ENCODE measurements around the gene NRCAM.

GRCh38 chr7:108245523-108246226 lies 210.6 kb downstream of the NRCAM start:
- TF ChIP-seq, protein P1, sequence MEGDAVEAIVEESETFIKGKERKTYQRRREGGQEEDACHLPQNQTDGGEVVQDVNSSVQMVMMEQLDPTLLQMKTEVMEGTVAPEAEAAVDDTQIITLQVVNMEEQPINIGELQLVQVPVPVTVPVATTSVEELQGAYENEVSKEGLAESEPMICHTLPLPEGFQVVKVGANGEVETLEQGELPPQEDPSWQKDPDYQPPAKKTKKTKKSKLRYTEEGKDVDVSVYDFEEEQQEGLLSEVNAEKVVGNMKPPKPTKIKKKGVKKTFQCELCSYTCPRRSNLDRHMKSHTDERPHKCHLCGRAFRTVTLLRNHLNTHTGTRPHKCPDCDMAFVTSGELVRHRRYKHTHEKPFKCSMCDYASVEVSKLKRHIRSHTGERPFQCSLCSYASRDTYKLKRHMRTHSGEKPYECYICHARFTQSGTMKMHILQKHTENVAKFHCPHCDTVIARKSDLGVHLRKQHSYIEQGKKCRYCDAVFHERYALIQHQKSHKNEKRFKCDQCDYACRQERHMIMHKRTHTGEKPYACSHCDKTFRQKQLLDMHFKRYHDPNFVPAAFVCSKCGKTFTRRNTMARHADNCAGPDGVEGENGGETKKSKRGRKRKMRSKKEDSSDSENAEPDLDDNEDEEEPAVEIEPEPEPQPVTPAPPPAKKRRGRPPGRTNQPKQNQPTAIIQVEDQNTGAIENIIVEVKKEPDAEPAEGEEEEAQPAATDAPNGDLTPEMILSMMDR (optimal IDR thresholded peaks at IDR 0.05 in 1 of 3, IDR thresholded peaks at IDR 0.05 in 1 of 3, conservative IDR thresholded peaks at IDR 0.05 in 1 of 3; ENCODE audit: extremely low read depth in 1 of 3, insufficient read depth in 2 of 3, low read length in 3 of 3), result no peak
- TF ChIP-seq EZH2 (IDR thresholded peaks at IDR 0.05; ENCODE audit: low read length), result no peak

Measured in keratinocyte (primary cell).